BJ (cell line): ENCODE data around the gene ADCY2. TPM values are rescaled to one million over a fixed set of nuclear protein-coding genes. Genes with fewer than 3 reads are reported as not detected.

Source experiments
- CTCF ChIA-PET: fragments of 350-600 bp; formaldehyde crosslinking; extraction: SDS; loops from one replicate; lab custom pipeline; 2021; ENCODE audit warnings: antibody characterized with exemption, inconsistent platforms; lab: Yijun Ruan, JAX
- POLR2A ChIA-PET: fragments of 300-600 bp; sonication (Branson Sonifier 250); formaldehyde crosslinking; extraction: SDS; loops from one replicate; lab custom pipeline; 2021; ENCODE audit warnings: antibody characterized with exemption; lab: Charles Lee
- DNase-seq: peaks from one replicate; pipeline ENCODE4 v3.0.0-alpha.2; 2011; ENCODE audit warnings: low read depth
- H3K27me3 ChIP-seq: 2 replicates; pipeline ENCODE4 v1.6.0; 2011; ENCODE audit warnings: low read length; ENCODE audit not compliant: control insufficient read depth, insufficient read depth
- H3K36me3 ChIP-seq: 2 replicates; pipeline ENCODE4 v1.5.1; 2011; ENCODE audit warnings: low read length; ENCODE audit not compliant: control insufficient read depth, insufficient read depth
- H3K4me3 ChIP-seq: 2 replicates; pipeline ENCODE4 v1.5.1; 2011; ENCODE audit warnings: low read depth, mild to moderate bottlenecking, control low read depth, low read length
- polyA plus RNA-seq: library from polyadenylated mRNA; depleted of rRNA; stranded (reverse); fragments of >200 nt; gene quantifications from 2 replicates; pipeline ENCODE4 v1.2.3, GENCODE V29; 2011
- TF ChIP-seq, protein P1 (sequence below): IDR thresholded peaks from 2 replicates; pipeline ENCODE4 v1.5.1; 2011; ENCODE audit warnings: low read depth, mild to moderate bottlenecking, control low read depth, inconsistent platforms, low read length, moderate library complexity; ENCODE audit not compliant: insufficient read depth

The ADCY2 gene
- polyA plus RNA-seq, 1 experiment: not detected

DNA sequence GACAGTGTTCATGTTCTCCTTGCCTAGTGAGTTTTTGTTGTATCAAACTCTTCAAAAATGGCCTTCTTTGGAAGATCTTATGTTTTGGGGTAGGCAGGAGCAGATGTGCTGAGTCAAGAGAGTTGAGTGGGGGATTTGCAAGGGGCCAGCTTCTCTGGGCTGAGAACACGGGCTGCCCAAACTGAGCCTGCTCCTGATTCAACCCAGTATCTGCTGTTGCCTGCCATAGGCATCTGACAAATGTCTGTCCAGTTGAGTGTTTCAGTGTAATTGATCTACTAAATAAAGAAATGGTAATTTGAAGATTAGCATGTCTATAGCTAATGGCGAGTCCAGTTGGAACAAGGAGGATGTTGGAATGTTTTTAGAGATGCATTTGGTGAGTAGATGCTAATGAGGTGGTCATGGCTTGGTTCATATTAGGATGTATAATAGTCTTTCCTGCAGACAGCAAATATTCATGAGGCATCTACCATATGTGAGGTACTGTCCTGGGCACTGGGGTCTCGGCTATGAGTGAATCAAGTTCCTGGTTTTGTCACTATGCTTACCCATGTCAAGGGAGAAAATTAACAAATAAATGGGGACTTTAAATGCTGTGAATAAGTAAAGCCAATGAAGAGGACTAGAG, 119.5 kb downstream of the ADCY2 start:
- no peaks in the 10 kb centered on the region for H3K27me3 ChIP-seq
- POLR2A ChIA-PET: no interaction called here
- H3K4me3 ChIP-seq: no peak overlapping the region
- TF ChIP-seq, protein P1, sequence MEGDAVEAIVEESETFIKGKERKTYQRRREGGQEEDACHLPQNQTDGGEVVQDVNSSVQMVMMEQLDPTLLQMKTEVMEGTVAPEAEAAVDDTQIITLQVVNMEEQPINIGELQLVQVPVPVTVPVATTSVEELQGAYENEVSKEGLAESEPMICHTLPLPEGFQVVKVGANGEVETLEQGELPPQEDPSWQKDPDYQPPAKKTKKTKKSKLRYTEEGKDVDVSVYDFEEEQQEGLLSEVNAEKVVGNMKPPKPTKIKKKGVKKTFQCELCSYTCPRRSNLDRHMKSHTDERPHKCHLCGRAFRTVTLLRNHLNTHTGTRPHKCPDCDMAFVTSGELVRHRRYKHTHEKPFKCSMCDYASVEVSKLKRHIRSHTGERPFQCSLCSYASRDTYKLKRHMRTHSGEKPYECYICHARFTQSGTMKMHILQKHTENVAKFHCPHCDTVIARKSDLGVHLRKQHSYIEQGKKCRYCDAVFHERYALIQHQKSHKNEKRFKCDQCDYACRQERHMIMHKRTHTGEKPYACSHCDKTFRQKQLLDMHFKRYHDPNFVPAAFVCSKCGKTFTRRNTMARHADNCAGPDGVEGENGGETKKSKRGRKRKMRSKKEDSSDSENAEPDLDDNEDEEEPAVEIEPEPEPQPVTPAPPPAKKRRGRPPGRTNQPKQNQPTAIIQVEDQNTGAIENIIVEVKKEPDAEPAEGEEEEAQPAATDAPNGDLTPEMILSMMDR: no peak
- H3K36me3 ChIP-seq: no peaks in the 10 kb centered on the region
- CTCF ChIA-PET: no interaction called here
- DNase-seq: no peak

DNA sequence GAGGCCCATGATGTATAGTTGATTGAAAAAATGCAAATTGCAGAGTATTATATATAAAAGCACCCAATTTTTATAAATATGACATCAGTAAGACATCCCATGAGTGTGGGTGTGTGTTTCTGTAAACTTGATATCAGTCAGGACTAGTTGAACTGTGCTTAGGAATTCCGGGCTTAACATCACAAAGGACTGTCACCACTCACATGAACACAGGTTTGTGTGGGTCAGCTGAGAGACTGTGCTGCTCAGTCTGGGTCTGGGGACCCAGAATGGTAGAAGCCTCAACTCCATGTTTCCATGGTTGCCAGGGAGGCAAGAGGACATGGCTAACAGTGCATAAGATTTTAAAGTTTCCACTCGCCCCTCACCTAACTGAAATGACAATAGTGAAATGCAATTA, 120.3 kb downstream of the ADCY2 start:
- DNase-seq: no peak
- ChIA-PET CTCF (no interaction called here), POLR2A (no interaction called here)
- no peaks in the 10 kb centered on the region for H3K27me3 ChIP-seq
- TF ChIP-seq, protein P1: no peak
- H3K4me3 ChIP-seq: no peak overlapping the region
- no peaks in the 10 kb centered on the region for H3K36me3 ChIP-seq

DNA sequence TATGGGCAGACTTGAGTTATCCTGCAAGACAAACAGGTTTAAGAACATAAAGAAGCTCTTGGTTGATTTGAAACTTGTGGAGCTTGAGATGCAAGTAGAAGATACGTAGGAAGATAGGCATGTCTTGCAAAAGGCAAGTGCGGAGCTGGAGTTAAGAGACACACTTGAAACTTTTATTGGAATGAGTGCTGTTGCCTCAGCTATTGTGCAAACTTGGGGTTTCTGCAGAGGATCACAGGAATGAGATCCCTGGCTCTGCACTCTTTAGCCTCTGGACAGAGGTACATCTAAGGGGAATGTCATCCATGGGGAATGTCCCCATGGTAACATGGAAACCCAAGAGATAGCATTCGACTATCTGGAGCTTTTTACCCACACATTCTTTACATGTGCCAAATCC, 121.1 kb downstream of the ADCY2 start:
- CTCF ChIA-PET: no interaction called here
- TF ChIP-seq, protein P1: no peak

DNA sequence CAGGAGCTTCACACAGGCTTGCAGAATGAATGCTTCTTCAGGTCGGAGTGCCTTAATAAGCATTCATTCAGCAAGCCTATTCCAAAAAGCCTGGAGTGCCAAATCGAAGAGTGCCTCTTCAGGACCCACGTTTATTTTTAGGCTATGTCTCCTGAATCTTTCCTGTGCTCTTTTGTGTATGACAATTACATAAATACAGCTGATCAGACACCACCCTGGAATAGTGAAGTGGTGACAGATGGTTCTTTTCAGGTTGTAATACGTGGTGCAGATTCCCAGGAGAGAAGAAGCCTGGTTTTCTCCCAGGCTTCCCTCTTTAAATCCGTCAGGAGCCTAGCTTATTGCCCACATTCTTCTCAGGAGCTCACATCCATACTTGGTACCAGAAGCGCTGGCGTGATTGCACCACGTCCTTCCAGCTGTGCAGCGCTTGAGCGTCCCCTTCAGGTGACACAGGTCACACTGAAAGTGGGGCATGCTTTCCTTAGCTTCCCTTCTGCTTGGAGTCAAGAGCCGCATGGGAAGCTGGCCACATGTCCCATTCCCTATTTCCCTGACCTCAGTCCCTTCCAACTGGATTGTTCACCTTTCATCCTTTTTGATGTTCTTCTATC, 123.1 kb downstream of the ADCY2 start:
- Histone ChIP-seq H3K4me3 (no peak overlapping the region), H3K27me3 (no peaks in the 10 kb centered on the region), H3K36me3 (no peaks in the 10 kb centered on the region)
- DNase-seq: no peak
- CTCF ChIA-PET: no interaction called here
- POLR2A ChIA-PET: no interaction called here
- TF ChIP-seq, protein P1: no peak

More for the DNA sequence above, 121.1 kb downstream of the ADCY2 start:
- POLR2A ChIA-PET: no interaction called here
- Histone ChIP-seq H3K27me3 (no peaks in the 10 kb centered on the region), H3K36me3 (no peaks in the 10 kb centered on the region), H3K4me3 (no peak overlapping the region)
- DNase-seq: no peak

DNA sequence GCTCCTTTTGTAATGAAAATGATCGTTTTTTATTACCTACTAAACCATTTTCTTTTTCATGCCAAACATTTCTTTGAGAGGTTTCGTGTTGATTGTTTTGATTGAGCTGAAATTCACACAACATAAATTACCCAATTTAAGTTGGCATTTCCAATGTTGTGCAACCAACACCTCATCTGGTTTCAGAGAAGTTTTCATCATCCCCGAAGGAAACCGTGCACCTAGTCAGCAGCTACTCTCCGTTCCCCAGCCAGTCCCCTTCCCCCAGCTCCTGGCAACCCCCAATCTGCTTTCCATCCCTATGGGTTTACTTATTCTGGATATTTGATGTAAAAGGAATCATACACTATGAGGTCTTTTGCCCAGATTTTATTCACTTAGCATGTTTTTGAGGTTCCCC, 123.6 kb downstream of the ADCY2 start:
- POLR2A ChIA-PET: no interaction called here

More for the DNA sequence above, 123.6 kb downstream of the ADCY2 start:
- Histone ChIP-seq H3K27me3 (no peaks in the 10 kb centered on the region), H3K36me3 (no peaks in the 10 kb centered on the region), H3K4me3 (no peak overlapping the region)
- DNase-seq: no peak
- CTCF ChIA-PET: no interaction called here
- TF ChIP-seq, protein P1: no peak
